Fibroblast of lung (primary cell): Measurements from ENCODE around the gene AAMP. TPM values are rescaled to one million over a fixed set of nuclear protein-coding genes. Genes with fewer than 3 reads are reported as not detected.
A peak's percentile ranks its signal among the peaks of the same experiment; 100 is the strongest.

Experiments
- DNase-seq, 2 donors: peaks; one replicate each; pipeline versions ENCODE4 v3.0.0 to v3.0.0-alpha.2; 2010; ENCODE audit warnings: low read depth in 2 of 2
- H2AFZ ChIP-seq: 2 replicates; pipeline ENCODE4 v1.5.1; 2012; ENCODE audit warnings: low read length, control low read depth, inconsistent platforms
- H3K27ac ChIP-seq: 2 replicates; pipeline ENCODE4 v1.5.1; 2011; ENCODE audit warnings: low read length, control low read depth; ENCODE audit not compliant: insufficient read depth
- H3K27me3 ChIP-seq: 2 replicates; pipeline ENCODE4 v1.5.1; 2011; ENCODE audit warnings: mild to moderate bottlenecking, low read length; ENCODE audit not compliant: control insufficient read depth, insufficient read depth
- H3K36me3 ChIP-seq: 2 replicates; pipeline ENCODE4 v1.5.1; 2011; ENCODE audit warnings: low read length; ENCODE audit not compliant: control insufficient read depth, insufficient read depth
- H3K4me1 ChIP-seq: 2 replicates; pipeline ENCODE4 v1.5.1; 2011; ENCODE audit warnings: low read length; ENCODE audit not compliant: control insufficient read depth, insufficient read depth; ENCODE audit errors: extremely low read depth
- H3K4me2 ChIP-seq: 2 replicates; pipeline ENCODE4 v1.5.1; 2011; ENCODE audit warnings: low read length, control low read depth; ENCODE audit not compliant: insufficient read depth; ENCODE audit errors: extremely low read depth
- H3K4me3 ChIP-seq, 4 experiments: fragments of 200-600 bp in 1 of 4; sonication (generic) in 1 of 4; replicated peaks in 1 of 4; 2 replicates each; pipeline ENCODE4 v1.5.1; 2011 to 2016; ENCODE audit warnings: low read length in 4 of 4, low read depth in 3 of 4, mild to moderate bottlenecking in 3 of 4, control low read depth in 2 of 4, inconsistent platforms in 1 of 4, mixed read lengths in 1 of 4; ENCODE audit not compliant: insufficient read depth in 1 of 4; ENCODE audit errors: control extremely low read depth in 1 of 4
- H3K79me2 ChIP-seq: 2 replicates; pipeline ENCODE4 v1.5.1; 2012; ENCODE audit warnings: mild to moderate bottlenecking, low read length, inconsistent platforms; ENCODE audit not compliant: control insufficient read depth, insufficient read depth
- H3K9ac ChIP-seq: 2 replicates; pipeline ENCODE4 v1.5.1; 2011; ENCODE audit warnings: mild to moderate bottlenecking, low read length, control low read depth; ENCODE audit not compliant: insufficient read depth
- H3K9me3 ChIP-seq: 2 replicates; pipeline ENCODE4 v1.5.1; 2012; ENCODE audit warnings: low read depth, low read length; ENCODE audit not compliant: control insufficient read depth, insufficient read depth
- H4K20me1 ChIP-seq: 2 replicates; pipeline ENCODE4 v1.5.1; 2011; ENCODE audit warnings: low read length; ENCODE audit not compliant: control insufficient read depth, insufficient read depth; ENCODE audit errors: extremely low read depth
- EZH2 ChIP-seq: IDR thresholded peaks from 2 replicates; pipeline ENCODE4 v1.5.1; 2012; ENCODE audit warnings: low read length, control low read depth, mild to moderate bottlenecking; ENCODE audit errors: missing control alignments
- polyA plus RNA-seq, 2 donors: library from polyadenylated mRNA; depleted of rRNA in 1 of 2; stranded (reverse) in 1 of 2; unstranded in 1 of 2; fragments of >200 nt; gene quantifications; 2 replicates each; pipeline ENCODE4 v1.2.1, GENCODE V29; 2011 to 2012; ENCODE audit warnings: missing spikeins in 1 of 2
- total RNA-seq: library from RNA; depleted of rRNA; stranded (reverse); fragments of >200 nt; gene quantifications from 2 replicates; pipeline ENCODE4 v1.2.1, GENCODE V29; 2014
- TF ChIP-seq, protein P1 (sequence below), 2 donors: IDR thresholded peaks in 1 of 2; conservative IDR thresholded peaks in 1 of 2; 1 replicate in 1 of 2; 2 replicates in 1 of 2; pipeline ENCODE4 v1.5.1; 2011 to 2012; ENCODE audit warnings: low read length in 2 of 2, control low read depth in 1 of 2, inconsistent platforms in 1 of 2, low read depth in 1 of 2, mild to moderate bottlenecking in 1 of 2

The AAMP gene
- total and polyA plus RNA-seq, 2 donors (not counting 1 experiment from before 2014, with no cell fraction given), result 53.1 to 110 TPM

DNA sequence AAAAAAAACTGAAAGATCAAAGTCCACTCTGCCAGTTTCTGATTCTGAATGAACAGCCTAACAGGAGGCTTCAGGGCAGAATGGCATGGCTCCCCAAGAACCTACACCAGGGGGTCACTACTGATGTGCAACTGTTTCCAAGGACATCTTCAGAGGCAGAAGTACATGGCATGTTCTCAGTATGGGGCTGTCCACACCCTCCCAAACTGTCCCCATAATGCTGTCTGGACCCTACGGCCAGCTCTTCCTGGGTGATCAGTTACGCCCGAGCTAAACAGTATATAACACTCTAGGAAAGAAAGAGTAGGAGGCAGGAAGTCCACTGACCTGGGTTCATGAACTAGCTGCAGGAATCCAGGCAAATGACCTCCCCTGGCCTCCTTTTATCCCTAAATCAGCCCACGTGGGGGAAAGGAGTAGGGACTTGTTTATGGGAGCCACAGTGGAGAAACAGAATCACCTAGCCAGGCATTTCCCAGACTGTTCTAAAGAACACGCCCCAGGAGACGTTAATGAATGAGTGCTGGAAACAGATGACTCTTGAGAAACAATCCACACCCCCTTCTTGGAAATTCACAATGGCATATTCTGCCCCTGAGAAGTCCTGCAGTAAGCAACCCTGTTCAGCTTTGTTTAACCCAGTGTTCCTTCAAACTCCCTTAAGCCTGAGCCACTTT lies 19.8 kb upstream of the AAMP start:
- no peaks in the 10 kb centered on the region for H3K9me3 ChIP-seq
- peak overlapping the region; percentile 75 to 96 (median 94) for H3K4me3 ChIP-seq
- TF ChIP-seq, protein P1, sequence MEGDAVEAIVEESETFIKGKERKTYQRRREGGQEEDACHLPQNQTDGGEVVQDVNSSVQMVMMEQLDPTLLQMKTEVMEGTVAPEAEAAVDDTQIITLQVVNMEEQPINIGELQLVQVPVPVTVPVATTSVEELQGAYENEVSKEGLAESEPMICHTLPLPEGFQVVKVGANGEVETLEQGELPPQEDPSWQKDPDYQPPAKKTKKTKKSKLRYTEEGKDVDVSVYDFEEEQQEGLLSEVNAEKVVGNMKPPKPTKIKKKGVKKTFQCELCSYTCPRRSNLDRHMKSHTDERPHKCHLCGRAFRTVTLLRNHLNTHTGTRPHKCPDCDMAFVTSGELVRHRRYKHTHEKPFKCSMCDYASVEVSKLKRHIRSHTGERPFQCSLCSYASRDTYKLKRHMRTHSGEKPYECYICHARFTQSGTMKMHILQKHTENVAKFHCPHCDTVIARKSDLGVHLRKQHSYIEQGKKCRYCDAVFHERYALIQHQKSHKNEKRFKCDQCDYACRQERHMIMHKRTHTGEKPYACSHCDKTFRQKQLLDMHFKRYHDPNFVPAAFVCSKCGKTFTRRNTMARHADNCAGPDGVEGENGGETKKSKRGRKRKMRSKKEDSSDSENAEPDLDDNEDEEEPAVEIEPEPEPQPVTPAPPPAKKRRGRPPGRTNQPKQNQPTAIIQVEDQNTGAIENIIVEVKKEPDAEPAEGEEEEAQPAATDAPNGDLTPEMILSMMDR (conservative IDR thresholded peaks at IDR 0.05 in 1 of 2, IDR thresholded peaks at IDR 0.05 in 1 of 2; ENCODE audit: low read depth in 1 of 2, low read length in 2 of 2), result no peak
- no peak for TF ChIP-seq EZH2
- H3K4me1 ChIP-seq, result peaks cover 35% of the 10 kb centered on the region
- H3K4me2 ChIP-seq, result peak overlapping the region; percentile 97
- no peak overlapping the region for H2AFZ ChIP-seq
- H3K27me3 ChIP-seq, result no peaks in the 10 kb centered on the region
- H3K27ac ChIP-seq, result peak overlapping the region; percentile 89
- H3K79me2 ChIP-seq, result peaks cover 59% of the 10 kb centered on the region
- no peaks in the 10 kb centered on the region for H4K20me1 ChIP-seq
- no peaks in the 10 kb centered on the region for H3K36me3 ChIP-seq
- DNase-seq, result peak; percentile 55 to 67
- H3K9ac ChIP-seq, result no peak overlapping the region

DNA sequence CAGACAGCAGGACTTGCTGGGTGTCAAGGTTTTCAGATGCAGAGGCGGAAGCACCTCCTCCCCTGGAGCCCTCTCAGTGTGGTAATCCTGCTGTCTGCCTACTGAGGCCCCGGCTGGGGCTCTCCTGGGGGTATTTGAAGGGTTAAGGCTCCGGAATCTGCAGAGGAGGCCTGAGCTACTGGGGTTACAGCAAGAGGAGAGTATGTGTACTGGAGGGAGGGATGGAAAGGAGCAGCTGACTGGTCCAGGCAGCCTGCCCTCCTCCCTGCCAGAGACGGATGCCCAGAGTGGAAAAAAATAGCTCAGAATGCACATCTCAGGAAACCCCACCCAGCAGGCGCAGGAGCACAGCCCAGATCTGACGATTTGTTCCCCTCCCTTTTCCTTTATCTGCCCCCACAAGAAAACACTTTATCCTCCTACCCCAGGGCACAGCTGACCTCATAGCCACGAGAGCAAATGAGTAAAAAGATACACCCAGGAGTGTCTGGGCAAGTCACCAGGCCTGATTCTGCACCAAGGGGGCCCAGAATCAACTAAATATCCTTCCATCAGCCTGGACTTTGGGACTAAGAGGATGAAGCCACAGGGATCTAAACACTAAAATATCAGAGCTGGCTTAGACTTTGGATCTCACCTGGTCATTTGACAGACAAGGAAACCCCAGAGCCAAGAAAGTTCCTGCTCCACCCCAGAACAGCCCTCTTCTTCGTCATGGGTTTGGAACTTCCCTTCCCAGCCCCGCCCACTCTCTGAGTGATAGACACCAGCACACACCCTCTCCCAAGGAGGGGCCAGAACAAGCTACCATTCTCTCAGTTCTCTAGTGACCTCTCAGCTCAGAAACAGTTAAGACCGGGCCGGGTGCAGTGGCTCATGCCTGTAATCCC lies 16.9 kb upstream of the AAMP start:
- Histone ChIP-seq H3K36me3 (no peaks in the 10 kb centered on the region), H4K20me1 (no peaks in the 10 kb centered on the region), H3K4me1 (peaks cover 59% of the 10 kb centered on the region), H3K4me3 (peak overlapping the region; percentile 45 to 75 (median 58)), H2AFZ (peak overlapping the region; percentile 43), H3K27ac (peak overlapping the region; percentile 100), H3K9me3 (no peaks in the 10 kb centered on the region), H3K27me3 (no peaks in the 10 kb centered on the region), H3K9ac (peak overlapping the region; percentile 79), H3K4me2 (peak overlapping the region; percentile 100), H3K79me2 (peaks cover 82% of the 10 kb centered on the region)
- TF ChIP-seq EZH2, result no peak
- TF ChIP-seq, protein P1 (conservative IDR thresholded peaks at IDR 0.05 in 1 of 2, IDR thresholded peaks at IDR 0.05 in 1 of 2; ENCODE audit: low read depth in 1 of 2, low read length in 2 of 2), result no peak
- peak; percentile 95 to 97 for DNase-seq

DNA sequence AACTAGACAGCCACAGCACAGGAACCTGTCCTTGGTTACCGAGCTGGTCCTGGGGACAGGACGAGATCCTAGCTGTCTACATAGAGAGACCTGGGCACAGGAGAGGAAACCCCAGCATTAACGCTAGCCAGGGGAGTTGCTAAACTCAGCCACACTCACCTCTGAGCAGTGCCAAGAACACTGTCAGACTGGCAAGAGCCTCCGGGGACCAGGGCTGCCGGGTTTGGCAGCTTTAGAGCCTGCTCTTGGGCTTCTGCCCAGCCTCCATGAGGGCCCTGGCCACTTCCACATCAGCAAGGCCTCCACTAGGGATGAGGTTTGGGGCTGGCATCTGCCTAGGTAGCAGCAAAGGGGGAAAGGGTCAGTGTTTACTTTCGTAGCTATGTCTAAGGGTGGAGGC lies 15.7 kb upstream of the AAMP start:
- Histone ChIP-seq H3K27ac (peak overlapping the region; percentile 100), H4K20me1 (no peaks in the 10 kb centered on the region), H3K4me3 (peak overlapping the region; percentile 19 to 75 (median 52)), H2AFZ (no peak overlapping the region), H3K9me3 (no peaks in the 10 kb centered on the region), H3K79me2 (peaks cover 76% of the 10 kb centered on the region), H3K36me3 (peaks cover 3% of the 10 kb centered on the region), H3K27me3 (no peaks in the 10 kb centered on the region), H3K9ac (peak overlapping the region; percentile 29), H3K4me1 (peaks cover 60% of the 10 kb centered on the region), H3K4me2 (peak overlapping the region; percentile 100)
- TF ChIP-seq EZH2, result no peak
- TF ChIP-seq, protein P1 (conservative IDR thresholded peaks at IDR 0.05 in 1 of 2, IDR thresholded peaks at IDR 0.05 in 1 of 2; ENCODE audit: low read depth in 1 of 2, low read length in 2 of 2), result no peak
- DNase-seq, result peak; percentile 62
